ENCODE data around the gene ITPKB. TPM values are rescaled to one million over a fixed set of nuclear protein-coding genes. Genes with fewer than 3 reads are reported as not detected.

The ITPKB gene
- total and polyA plus RNA-seq, 8 donors: 25.0 to 38.7 (median 32.6) TPM

DNA sequence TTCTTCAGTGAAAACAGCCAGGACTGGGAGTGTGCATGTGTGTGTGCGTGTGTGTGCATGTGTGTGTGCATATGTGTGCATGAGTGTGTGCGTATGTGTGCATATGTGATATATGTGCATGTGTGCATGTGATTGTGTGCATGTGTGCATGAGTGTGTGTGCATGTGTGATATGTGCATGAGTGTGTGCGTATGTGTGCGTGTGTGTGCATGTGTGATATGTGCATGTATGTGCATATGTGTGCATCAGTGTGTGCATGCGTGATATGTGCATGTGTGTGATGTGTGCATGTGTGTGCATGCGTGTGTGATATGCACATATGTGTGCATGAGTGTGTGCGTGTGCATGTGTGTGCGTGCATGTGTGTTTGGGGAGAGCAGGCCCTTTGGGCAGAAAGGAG, 89.8 kb downstream of the ITPKB start:
- Histone ChIP-seq H3K4me3 (no peak overlapping the region), H3K36me3 (peaks cover 4 to 48% of the 10 kb centered on the region in 2 donors), H3K27me3 (no peaks in the 10 kb centered on the region), H3K27ac (no peak overlapping the region), H3K4me1 (peaks cover 2 to 39% of the 10 kb centered on the region in 2 donors), H3K9me3 (no peaks in the 10 kb centered on the region)
- peak in 1 of 4 donors; percentile 19 for DNase-seq
- ATAC-seq: no peak
- intact Hi-C loops (cut with DNase I): loop anchor here in 1 of 2 donors (10.0 kb wide), 1 partner anchor 86 kb away; the partner anchor contains the start of gene ITPKB
- TF ChIP-seq, protein P1, sequence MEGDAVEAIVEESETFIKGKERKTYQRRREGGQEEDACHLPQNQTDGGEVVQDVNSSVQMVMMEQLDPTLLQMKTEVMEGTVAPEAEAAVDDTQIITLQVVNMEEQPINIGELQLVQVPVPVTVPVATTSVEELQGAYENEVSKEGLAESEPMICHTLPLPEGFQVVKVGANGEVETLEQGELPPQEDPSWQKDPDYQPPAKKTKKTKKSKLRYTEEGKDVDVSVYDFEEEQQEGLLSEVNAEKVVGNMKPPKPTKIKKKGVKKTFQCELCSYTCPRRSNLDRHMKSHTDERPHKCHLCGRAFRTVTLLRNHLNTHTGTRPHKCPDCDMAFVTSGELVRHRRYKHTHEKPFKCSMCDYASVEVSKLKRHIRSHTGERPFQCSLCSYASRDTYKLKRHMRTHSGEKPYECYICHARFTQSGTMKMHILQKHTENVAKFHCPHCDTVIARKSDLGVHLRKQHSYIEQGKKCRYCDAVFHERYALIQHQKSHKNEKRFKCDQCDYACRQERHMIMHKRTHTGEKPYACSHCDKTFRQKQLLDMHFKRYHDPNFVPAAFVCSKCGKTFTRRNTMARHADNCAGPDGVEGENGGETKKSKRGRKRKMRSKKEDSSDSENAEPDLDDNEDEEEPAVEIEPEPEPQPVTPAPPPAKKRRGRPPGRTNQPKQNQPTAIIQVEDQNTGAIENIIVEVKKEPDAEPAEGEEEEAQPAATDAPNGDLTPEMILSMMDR (IDR thresholded peaks at IDR 0.05): no peak

DNA sequence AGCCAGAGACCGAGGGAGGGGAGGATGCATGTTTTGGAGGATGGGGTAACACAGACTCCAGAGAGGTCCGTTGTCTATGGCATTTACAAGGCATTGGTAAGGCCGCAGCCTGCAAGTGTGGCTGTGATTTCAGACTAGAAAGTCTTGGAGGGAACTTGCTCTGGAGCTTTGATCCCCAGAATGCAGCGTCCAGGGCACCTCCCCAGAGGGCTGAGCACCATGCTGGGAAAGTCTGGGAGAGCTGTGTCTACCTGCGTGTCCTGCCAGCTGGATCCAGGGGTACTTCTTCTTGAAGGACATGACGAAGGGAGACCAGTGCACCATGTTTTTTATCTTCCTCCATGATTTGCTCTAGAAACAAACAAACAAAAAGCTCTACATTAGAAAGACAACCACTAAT, 90.7 kb downstream of the ITPKB start:
- Histone ChIP-seq H3K27me3 (no peaks in the 10 kb centered on the region), H3K9me3 (no peaks in the 10 kb centered on the region), H3K27ac (no peak overlapping the region), H3K36me3 (peaks cover 4 to 51% of the 10 kb centered on the region in 2 donors), H3K4me1 (peaks cover 5 to 39% of the 10 kb centered on the region in 2 donors), H3K4me3 (no peak overlapping the region)
- DNase-seq: no peak
- intact Hi-C loops (cut with DNase I): loop anchor here in 1 of 2 donors (10.0 kb wide), 1 partner anchor 86 kb away; the partner anchor contains the start of gene ITPKB
- TF ChIP-seq, protein P1 (IDR thresholded peaks at IDR 0.05): no peak
- no peak for ATAC-seq

DNA sequence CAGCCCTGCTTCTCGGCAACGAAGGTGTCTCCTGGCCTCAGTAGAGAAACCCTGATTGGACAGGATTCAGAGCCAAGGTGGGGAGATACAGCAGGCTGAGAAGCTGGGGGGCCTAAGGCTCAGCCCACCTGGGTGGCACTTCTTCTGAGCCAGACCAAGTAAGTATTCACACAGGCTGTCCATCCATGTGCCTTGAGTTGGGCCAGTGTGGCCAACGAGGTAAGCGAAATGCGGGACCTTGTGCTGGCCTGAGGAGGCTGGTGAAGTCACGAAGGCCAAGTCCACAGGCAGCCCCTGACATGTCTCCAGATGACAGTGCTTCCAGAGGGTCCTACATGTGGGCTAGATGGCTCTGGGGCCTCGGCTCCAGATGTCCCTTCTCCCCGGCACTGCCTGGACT, 91.4 kb downstream of the ITPKB start:
- H3K27ac ChIP-seq: no peak overlapping the region

DNA sequence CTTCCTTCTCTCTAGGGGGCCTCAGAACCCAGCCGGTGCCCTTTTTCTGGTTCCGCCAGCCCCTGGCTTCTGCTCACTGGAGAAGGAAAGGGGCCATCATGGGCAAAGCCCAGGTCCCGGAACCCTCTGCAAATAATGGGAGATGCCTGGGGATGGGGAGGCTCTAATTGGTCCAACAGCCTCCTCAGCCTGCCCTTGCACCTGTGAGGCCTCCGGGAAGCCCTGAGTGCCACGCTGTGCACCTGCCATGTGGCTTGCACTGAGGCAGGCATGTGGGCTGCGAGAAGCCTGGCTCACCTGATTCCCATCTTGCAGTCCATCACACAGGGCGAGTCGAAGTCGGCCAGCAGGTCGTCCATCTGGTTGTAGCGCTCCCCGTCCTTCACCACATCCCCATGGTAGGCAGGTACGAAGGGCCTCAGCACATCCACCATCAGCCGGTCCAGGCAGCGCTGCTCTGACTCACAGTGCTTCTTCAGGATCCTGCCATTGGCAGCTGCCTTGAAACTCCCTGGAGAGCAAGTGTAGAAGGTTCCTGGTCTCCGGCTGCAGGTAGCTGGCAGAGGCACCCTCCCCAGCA, 92.1 kb downstream of the ITPKB start:
- Histone ChIP-seq H3K4me1 (peaks cover 5 to 42% of the 10 kb centered on the region in 2 donors), H3K9me3 (no peaks in the 10 kb centered on the region), H3K27me3 (no peaks in the 10 kb centered on the region), H3K36me3 (peaks cover 4 to 57% of the 10 kb centered on the region in 2 donors), H3K4me3 (no peak overlapping the region), H3K27ac (no peak overlapping the region)
- peak in 1 of 4 donors; percentile 55 for DNase-seq
- no peak for ATAC-seq
- intact Hi-C loops (cut with DNase I): loop anchor here in 1 of 2 donors (10.0 kb wide), 1 partner anchor 88 kb away; the partner anchor contains the start of gene ITPKB
- TF ChIP-seq, protein P1 (IDR thresholded peaks at IDR 0.05): no peak

More for the DNA sequence above, 91.4 kb downstream of the ITPKB start:
- Histone ChIP-seq H3K9me3 (no peaks in the 10 kb centered on the region), H3K4me3 (no peak overlapping the region), H3K4me1 (peaks cover 5 to 39% of the 10 kb centered on the region in 2 donors), H3K27me3 (no peaks in the 10 kb centered on the region), H3K36me3 (peaks cover 4 to 51% of the 10 kb centered on the region in 2 donors)
- DNase-seq: peak in 1 of 4 donors; percentile 39
- no peak for ATAC-seq
- TF ChIP-seq, protein P1 (IDR thresholded peaks at IDR 0.05): no peak
- intact Hi-C loops (cut with DNase I): loop anchor here in 1 of 2 donors (10.0 kb wide), 1 partner anchor 87 kb away; the partner anchor contains the start of gene ITPKB

DNA sequence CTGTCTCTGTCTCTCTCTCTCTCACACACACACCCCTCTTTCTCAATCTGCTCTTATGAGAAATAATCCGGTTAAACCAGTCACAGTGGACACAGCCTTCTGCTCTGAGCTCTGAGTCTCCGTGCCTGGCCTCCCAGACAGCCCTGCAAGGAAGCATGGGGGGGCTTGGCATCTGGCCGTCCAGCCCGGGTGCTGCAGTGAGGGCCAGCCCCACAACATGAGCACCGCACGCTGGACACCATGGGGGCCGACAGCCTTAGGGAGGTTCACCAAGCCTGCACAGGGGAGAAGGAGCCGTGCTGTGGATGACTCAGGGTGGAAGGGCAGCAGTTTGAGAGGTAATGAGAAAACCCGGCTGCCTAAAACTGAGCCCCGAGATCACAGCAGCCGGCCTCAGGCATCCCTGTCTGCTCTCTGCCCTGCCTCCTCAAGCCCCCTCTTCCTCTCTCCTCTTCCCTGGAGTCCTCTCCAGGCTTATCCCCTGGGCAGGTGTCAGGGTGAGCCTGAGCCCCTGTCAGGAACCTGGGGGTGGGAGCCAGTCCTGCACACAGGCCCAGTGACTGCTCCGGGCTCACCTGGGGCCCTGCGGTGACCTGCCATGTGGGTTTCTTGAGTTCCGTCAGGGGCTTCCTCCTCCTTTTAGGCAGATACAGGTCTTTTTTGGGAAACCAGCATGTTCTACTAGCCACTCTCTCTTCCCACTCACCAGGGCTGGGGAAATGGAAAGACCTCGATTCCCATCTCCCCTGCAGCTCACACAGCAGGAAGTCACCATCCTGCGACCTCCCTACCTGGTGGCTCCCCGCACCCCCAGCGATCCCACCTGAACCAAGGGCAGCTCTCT, 92.8 kb downstream of the ITPKB start:
- peak in 1 of 4 donors; percentile 49 for DNase-seq
- H3K27ac ChIP-seq: no peak overlapping the region
- H3K4me3 ChIP-seq: no peak overlapping the region
- no peaks in the 10 kb centered on the region for H3K9me3 ChIP-seq
- TF ChIP-seq, protein P1 (IDR thresholded peaks at IDR 0.05): no peak
- H3K27me3 ChIP-seq: no peaks in the 10 kb centered on the region
- intact Hi-C loops (cut with DNase I): loop anchor here in 1 of 2 donors (10.0 kb wide), 1 partner anchor 89 kb away; the partner anchor contains the start of gene ITPKB
- ATAC-seq: no peak
- peaks cover 4 to 64% of the 10 kb centered on the region in 2 donors for H3K36me3 ChIP-seq
- peaks cover 5 to 42% of the 10 kb centered on the region in 2 donors for H3K4me1 ChIP-seq

All from left lung (tissue), 10 donors.